Right lobe of liver (tissue), 6 donors: ENCODE measurements around the gene PTGS1. TPM values are rescaled to one million over a fixed set of nuclear protein-coding genes. Genes with fewer than 3 reads are reported as not detected.
"Not testable (repeated sequence)": the region's sequence is repeated elsewhere in the genome, so short reads cannot be mapped to it uniquely, and the experiment has no call there.

ENCODE experiments used
- ATAC-seq, 4 donors: fragments of 200-7000 bp; cut with Tn5 transposase; one replicate each; pipeline ENCODE4 v1.9.1; 2020; ENCODE audit warnings: mild to moderate bottlenecking in 4 of 4, moderate library complexity in 4 of 4
- DNase-seq, 3 donors: peaks; one replicate each; pipeline ENCODE4 v3.0.0-alpha.2; 2020
- H3K27ac ChIP-seq, 3 donors: fragments of 200-600 bp; one replicate each; pipeline ENCODE4 v1.8.0; 2022
- H3K27me3 ChIP-seq, 2 donors: fragments of 200-600 bp; one replicate each; pipeline ENCODE4 v1.8.0; 2022
- H3K36me3 ChIP-seq, 4 donors: fragments of 200-600 bp; sonication (generic) in 1 of 4; one replicate each; pipeline versions ENCODE4 v1.5.1 to v1.8.0; 2017 to 2022; ENCODE audit warnings: control low read depth in 1 of 4
- H3K4me1 ChIP-seq, 4 donors: fragments of 200-600 bp; sonication (generic) in 1 of 4; one replicate each; pipeline versions ENCODE4 v1.5.1 to v1.8.0; 2017 to 2022; ENCODE audit warnings: control low read depth in 1 of 4
- H3K4me3 ChIP-seq, 3 donors: fragments of 200-600 bp; one replicate each; pipeline ENCODE4 v1.8.0; 2022
- H3K9me3 ChIP-seq, 4 donors: fragments of 200-600 bp; sonication (generic) in 1 of 4; one replicate each; pipeline versions ENCODE4 v1.5.1 to v1.8.0; 2017 to 2022; ENCODE audit warnings: control low read depth in 1 of 4
- POLR2A ChIP-seq: fragments of 450-650 bp; IDR thresholded peaks from one replicate; pipeline ENCODE4 v1.6.1; 2017; ENCODE audit warnings: antibody characterized with exemption, mild to moderate bottlenecking
- WGBS: methylation state at CpG from one replicate; pipeline ENCODE4 v1.1.6; 2018; ENCODE audit warnings: low coverage, low lambda C conversion rate; ENCODE audit not compliant: insufficient coverage; ENCODE audit errors: missing lambda C conversion rate; 5-methylcytosine and 5-hydroxymethylcytosine counted together
- intact Hi-C, 2 donors: fragments of 100-400 bp; cut with DNase I; formaldehyde crosslinking; loops; one replicate each; pipeline versions ENCODE4 v1.11.2 to v1.14.1; 2022
- total RNA-seq, 6 experiments: library from RNA; depleted of rRNA in 2 of 6; stranded (reverse); fragments of >200 nt in 2 of 6; fragmentation: NEBNext Ultra II Directional in 3 of 6; extraction: Animal tissue kit (Norgen Biotek cat#: 25700) in 3 of 6; gene quantifications; one replicate each; pipeline versions ENCODE4 v1.1.0 to v1.2.4, GENCODE V29; 2016 to 2023
- TF ChIP-seq, protein P1 (sequence below), 4 donors: fragments of 200-600 bp in 3 of 4; fragments of 450-650 bp in 1 of 4; IDR thresholded peaks; one replicate each; pipeline versions ENCODE4 v1.5.1 to v1.8.0; 2016 to 2022; ENCODE audit warnings: antibody characterized with exemption in 4 of 4, mild to moderate bottlenecking in 2 of 4
- donor health status: DM: no; HTN: yes; CAD: no.
- donor health status: DM: no; HTN: no; CAD: no.
- donor health status: DM: no; HTN: no; CAD: no.
- donor health status: DM: no; HTN: yes; CAD: no.
- donor health status: DM: no; HTN: yes; CAD: no.

The PTGS1 gene
- total RNA-seq, 6 experiments from 2014 or later, result 1.7 to 3.6 (median 2.4) TPM

GRCh38 chr9:122329597-122329996 is 41.2 kb upstream of the PTGS1 start:
- Histone ChIP-seq H3K4me1 (peaks cover 0 to 8% (median 1%) of the 10 kb centered on the region in 4 donors), H3K27me3 (no peaks in the 10 kb centered on the region), H3K4me3 (no peak overlapping the region), H3K27ac (no peak overlapping the region), H3K9me3 (no peaks in the 10 kb centered on the region), H3K36me3 (peaks cover 0 to 8% (median 0%) of the 10 kb centered on the region in 4 donors)
- DNase-seq (no peak), ATAC-seq (no peak)
- TF ChIP-seq POLR2A, result no peak
- TF ChIP-seq, protein P1, sequence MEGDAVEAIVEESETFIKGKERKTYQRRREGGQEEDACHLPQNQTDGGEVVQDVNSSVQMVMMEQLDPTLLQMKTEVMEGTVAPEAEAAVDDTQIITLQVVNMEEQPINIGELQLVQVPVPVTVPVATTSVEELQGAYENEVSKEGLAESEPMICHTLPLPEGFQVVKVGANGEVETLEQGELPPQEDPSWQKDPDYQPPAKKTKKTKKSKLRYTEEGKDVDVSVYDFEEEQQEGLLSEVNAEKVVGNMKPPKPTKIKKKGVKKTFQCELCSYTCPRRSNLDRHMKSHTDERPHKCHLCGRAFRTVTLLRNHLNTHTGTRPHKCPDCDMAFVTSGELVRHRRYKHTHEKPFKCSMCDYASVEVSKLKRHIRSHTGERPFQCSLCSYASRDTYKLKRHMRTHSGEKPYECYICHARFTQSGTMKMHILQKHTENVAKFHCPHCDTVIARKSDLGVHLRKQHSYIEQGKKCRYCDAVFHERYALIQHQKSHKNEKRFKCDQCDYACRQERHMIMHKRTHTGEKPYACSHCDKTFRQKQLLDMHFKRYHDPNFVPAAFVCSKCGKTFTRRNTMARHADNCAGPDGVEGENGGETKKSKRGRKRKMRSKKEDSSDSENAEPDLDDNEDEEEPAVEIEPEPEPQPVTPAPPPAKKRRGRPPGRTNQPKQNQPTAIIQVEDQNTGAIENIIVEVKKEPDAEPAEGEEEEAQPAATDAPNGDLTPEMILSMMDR (IDR thresholded peaks at IDR 0.05), result no peak
- WGBS, result 80% methylated on average over 3 of the region's 3 CpGs
- intact Hi-C loops, result no loop called here

GRCh38 chr9:122330466-122330865 is 40.4 kb upstream of the PTGS1 start:
- H3K27me3 ChIP-seq, H3K4me1 ChIP-seq, H3K4me3 ChIP-seq, intact Hi-C loops, H3K27ac ChIP-seq, DNase-seq, H3K36me3 ChIP-seq, ATAC-seq, H3K9me3 ChIP-seq: not testable (repeated sequence)
- WGBS, result no CpG with 5 or more reads among the region's 6 CpGs

DNA sequence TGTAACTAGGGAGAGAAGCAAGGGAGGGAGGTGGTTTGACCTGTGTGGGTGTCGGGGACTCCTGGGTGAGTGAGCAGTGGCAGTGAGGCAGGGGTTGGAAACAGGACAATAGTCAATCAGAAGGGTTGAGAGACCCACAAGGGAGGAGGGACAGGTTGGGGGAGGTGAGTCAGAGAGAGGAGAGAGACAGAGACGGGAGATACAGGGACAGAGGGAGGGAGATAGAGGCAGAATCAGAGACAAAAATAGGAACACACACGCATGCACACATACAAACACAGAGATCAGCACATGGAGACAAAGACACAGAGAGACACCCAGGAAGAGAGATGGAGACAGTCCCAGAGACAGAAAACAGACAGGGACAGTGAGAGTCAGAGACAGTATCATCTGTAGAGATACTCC is 39.3 kb upstream of the PTGS1 start:
- Histone ChIP-seq H3K27me3 (no peaks in the 10 kb centered on the region), H3K4me1 (no peaks in the 10 kb centered on the region), H3K4me3 (no peak overlapping the region), H3K9me3 (no peaks in the 10 kb centered on the region), H3K27ac (no peak overlapping the region), H3K36me3 (peaks cover 0 to 8% (median 0%) of the 10 kb centered on the region in 4 donors)
- ATAC-seq (no peak), DNase-seq (no peak)
- TF ChIP-seq, protein P1 (IDR thresholded peaks at IDR 0.05), result no peak
- TF ChIP-seq POLR2A, result no peak
- 100% methylated on average over 3 of the region's 3 CpGs for WGBS
- intact Hi-C loops, result no loop called here

- Histone ChIP-seq H3K4me1 (no peaks in the 10 kb centered on the region), H3K4me3 (no peak overlapping the region), H3K9me3 (no peaks in the 10 kb centered on the region), H3K27me3 (no peaks in the 10 kb centered on the region), H3K36me3 (peaks cover 0 to 8% (median 0%) of the 10 kb centered on the region in 4 donors), H3K27ac (no peak overlapping the region)
- ATAC-seq (peak; percentile 40 to 62 (median 44)), DNase-seq (no peak)
- WGBS, result 30% methylated on average over 6 of the region's 6 CpGs
- TF ChIP-seq POLR2A, result no peak
- TF ChIP-seq, protein P1 (IDR thresholded peaks at IDR 0.05), result no peak
- intact Hi-C loops, result no loop called here
Observed at GRCh38 chr9:122332083-122332482, 38.7 kb upstream of the PTGS1 start.

GRCh38 chr9:122332644-122333043 is 38.2 kb upstream of the PTGS1 start:
- H3K27me3 ChIP-seq, result no peaks in the 10 kb centered on the region
- 65% methylated on average over 7 of the region's 7 CpGs for WGBS
- TF ChIP-seq, protein P1 (IDR thresholded peaks at IDR 0.05), result no peak
- no peak for TF ChIP-seq POLR2A
- no peak overlapping the region for H3K27ac ChIP-seq
- intact Hi-C loops, result no loop called here
- no peaks in the 10 kb centered on the region for H3K4me1 ChIP-seq
- no peak for ATAC-seq
- peaks cover 0 to 8% (median 0%) of the 10 kb centered on the region in 4 donors for H3K36me3 ChIP-seq
- no peak for DNase-seq
- no peaks in the 10 kb centered on the region for H3K9me3 ChIP-seq
- no peak overlapping the region for H3K4me3 ChIP-seq
